HG02885 (cell line): ENCODE data around the gene CDKAL1.
"Not testable (repeated sequence)": the region's sequence is repeated elsewhere in the genome, so short reads cannot be mapped to it uniquely, and the experiment has no call there.

Source experiments
- ATAC-seq: cut with Tn5 transposase; IDR thresholded peaks from one replicate; pipeline ENCODE4 v1.9.1; 2021; ENCODE audit warnings: mild to moderate bottlenecking; ENCODE audit not compliant: unreplicated experiment, poor library complexity

The CDKAL1 gene

GRCh38 chr6:20892365-20892764, 358.1 kb downstream of the CDKAL1 start:
- ATAC-seq: no peak

- ATAC-seq: no peak
Observed at GRCh38 chr6:20893412-20893811, 359.2 kb downstream of the CDKAL1 start.

DNA sequence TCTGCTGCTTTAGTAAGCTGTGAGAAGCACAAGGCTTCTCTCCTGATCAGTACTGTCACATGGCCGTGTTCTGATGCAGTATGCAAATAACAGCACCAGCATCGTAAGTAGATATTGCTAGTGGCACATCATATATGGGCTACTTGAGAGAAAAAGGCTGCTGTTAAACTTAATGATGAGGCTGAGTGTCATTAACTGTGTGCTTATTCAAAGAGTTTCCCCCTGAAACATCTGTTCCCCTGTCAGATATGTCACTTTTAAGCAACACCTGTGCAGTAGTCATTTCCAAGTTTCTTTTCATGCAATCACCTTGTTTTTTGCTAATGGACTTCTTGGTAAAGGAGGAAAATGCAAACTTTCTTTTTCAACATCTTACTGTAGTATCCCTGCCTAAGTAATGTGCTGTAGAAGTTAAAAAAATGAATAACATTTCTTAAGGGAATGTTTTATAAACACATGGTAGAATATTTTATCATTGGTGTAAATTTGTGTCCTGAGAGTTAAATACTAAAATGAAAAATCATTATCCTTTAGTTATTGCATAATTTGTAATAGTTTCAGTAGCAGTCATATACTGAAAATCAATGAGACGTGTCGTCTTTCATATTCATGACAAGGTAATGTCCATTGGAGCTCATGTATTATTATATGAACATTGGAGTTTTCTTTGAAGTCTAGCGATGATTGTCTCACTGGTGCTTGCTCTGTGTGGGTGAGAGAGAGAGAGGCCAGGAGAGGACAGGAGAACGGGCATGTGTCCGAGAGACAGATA, 366.3 kb downstream of the CDKAL1 start:
- ATAC-seq: peak; percentile 92

DNA sequence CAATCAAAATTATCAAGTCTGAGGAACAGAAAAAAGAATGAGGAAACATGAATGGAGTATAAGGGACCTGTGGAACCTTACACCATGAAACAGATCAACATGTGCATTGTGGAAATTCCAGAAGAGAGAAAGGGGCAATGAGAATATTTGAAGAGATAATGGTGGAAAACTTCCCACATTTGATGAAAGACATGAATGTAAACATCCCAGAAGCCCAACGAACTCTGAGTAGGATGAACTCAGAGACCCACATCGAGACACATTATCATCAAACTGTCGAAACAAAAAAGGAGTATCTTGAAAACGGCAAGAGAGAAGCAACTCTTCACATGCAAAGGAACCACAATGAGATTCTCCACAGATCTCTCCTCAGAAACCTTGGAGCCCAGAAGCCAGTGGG, 371.1 kb downstream of the CDKAL1 start:
- ATAC-seq: no peak

DNA sequence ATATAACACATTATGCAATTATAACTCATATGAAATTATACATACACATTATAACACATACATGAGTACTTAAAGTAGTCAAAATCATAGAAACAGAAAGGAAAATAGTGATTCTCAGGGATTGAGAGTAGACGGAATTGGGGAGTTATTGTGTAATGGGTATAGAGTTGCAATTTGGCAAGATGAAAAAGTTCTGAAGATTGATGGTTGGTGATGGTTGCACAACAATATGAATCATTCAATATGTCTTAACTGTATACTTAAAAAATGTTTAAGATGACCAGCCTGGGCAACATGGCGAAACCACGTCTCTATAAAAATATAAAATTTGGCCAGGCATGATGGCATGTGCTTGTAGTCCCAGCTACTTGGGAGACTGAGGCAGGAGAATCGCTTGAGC, 372.7 kb downstream of the CDKAL1 start:
- no peak for ATAC-seq

GRCh38 chr6:20907486-20908071, 373.3 kb downstream of the CDKAL1 start:
- no peak for ATAC-seq

GRCh38 chr6:20909621-20910020, 375.4 kb downstream of the CDKAL1 start:
- ATAC-seq: no peak

DNA sequence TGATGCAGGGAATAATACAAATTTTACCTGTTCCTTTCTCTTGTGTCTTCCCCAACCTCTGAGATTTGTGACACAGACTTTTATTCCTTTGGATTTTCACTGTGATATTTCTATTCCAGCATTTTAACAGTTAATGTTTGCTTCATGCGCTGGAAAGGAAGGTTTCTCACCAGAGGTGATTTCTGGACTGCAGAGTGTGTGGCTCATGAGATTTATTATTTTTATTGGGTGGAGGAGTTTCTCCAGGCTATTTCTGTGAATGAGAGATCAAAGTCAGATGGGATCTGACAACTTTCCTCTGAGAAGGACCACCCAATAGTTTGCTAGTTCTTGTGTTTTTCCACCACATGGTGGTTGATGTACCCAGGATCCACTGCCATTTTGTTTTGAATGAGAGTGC, 377.5 kb downstream of the CDKAL1 start:
- no peak for ATAC-seq

GRCh38 chr6:20915156-20915555, 380.9 kb downstream of the CDKAL1 start:
- no peak for ATAC-seq

- ATAC-seq: no peak
Observed at GRCh38 chr6:20915626-20916025, 381.4 kb downstream of the CDKAL1 start.

- ATAC-seq: no peak
Observed at GRCh38 chr6:20916086-20916485, 381.8 kb downstream of the CDKAL1 start.

DNA sequence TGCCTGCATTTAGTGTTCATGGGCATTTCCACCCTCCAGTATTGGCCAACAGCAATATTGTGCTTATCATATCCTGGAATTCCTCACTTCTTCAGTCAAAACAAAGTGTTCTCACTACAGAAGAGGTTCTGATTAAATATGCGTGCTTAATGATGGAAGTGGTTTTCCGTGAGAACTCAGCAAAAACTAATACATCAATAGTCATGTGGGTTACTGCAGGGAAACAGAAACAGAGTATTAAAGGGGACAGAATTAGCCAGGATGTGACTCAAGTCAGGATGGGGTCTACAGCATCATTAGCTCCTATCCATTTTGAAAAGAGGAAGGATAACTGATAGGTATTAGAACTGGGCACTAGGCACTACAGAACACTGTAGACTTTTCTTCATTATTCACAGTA, 384.6 kb downstream of the CDKAL1 start:
- peak; percentile 52 for ATAC-seq

- ATAC-seq: peak; percentile 86
Observed at GRCh38 chr6:20919677-20920385, 385.6 kb downstream of the CDKAL1 start.

- no peak for ATAC-seq
Observed at GRCh38 chr6:20921578-20921977, 387.3 kb downstream of the CDKAL1 start.

DNA sequence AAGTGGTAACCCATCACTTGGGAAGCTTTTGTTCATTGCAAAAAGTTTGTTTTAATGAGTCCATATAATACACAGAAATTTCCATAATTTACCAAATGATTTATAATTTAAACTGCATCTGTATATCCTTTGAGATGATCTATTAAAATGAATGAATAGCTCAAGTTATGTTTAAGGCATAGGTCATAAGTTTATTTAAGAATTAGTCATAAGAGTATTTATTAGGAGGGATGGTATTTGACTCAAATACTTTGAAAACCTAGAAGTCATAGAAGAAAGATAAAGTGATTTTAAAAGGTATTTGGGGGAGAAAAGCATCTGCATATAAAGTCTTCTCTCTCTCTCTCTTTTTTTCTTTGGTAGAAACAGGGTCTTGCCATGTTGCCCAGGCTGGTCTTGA, 388.5 kb downstream of the CDKAL1 start:
- no peak for ATAC-seq

- not testable (repeated sequence) for ATAC-seq
Observed at GRCh38 chr6:20924094-20924493, 389.8 kb downstream of the CDKAL1 start.

DNA sequence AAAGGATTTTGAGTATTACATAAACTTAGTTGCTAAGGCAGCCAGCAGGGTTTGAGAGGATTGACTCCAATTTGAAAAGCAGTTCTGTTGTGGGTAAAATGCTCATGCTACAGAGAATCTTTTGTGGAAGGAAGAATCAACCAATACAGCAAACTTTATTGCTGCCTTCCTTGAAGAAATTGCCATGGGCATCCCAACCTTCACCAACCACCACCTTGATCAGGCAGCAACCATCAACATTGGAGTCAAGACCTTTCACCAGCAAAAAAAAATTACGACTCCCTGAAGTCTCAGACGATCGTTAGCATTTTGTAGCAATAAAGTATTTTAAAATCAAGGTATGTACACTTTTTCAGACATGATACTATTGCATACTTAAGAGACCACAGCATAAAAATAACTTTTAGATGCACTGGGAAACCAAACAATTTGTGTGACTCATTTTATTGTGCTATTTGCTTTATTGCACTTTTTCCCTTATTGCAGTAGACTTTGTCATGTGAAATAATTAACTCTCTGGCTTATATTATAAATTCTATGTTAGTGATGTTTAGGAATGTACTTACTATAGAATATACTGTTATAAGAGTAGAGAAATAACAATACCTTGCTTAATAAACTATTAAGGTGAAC, 390.8 kb downstream of the CDKAL1 start:
- no peak for ATAC-seq

DNA sequence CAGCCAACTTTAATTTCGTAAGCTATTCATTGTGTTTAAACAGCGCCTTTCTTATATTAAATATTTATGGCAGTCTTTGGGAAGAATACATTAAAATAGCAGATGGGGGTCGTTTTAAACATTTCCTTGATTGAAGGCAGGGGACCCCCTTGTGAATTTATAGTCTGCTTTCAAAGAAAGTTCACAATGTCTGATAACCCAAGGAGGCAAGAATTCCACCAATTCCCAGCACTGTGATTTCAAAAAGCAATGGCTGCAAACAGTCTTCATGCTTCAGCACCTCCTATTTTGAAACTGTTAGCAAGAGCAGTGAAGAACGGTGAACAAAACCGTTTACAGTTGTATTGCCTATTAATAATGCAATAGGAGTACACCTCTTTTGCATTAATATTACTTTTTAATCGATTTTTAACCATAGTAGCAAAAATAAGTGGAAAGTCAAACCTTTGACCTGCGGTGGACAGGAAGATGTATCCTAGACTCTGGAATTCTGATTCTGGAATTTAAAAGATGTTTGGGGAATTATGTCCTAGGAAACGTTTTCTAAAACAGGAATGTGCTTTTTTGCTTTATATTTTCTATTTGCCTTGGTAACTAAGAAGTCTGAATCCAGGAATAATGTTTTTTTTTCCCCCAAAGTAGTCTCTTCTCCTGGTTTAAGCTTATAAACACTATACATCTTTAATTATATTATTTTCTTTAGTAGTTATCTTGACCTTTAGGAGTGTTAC, 393.0 kb downstream of the CDKAL1 start:
- no peak for ATAC-seq

GRCh38 chr6:20929283-20929682, 395.0 kb downstream of the CDKAL1 start:
- no peak for ATAC-seq

DNA sequence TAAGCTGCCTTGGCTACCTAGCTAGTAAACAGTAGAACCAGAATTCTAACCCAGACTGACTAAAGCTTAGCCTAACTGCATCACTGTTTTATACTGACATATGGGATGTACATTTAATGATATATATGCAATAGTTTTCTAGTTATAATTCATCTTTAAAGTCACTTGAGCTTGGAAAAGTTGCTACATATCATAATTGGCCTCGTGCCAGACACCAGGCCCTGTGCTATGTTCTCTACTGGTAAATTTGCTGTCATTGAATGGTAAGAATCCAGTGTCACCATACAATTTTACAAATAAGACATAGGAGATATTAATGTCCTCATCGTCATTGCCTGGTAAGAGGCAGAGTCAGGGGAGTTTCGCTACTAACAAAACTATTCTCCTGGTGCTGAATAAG, 396.8 kb downstream of the CDKAL1 start:
- no peak for ATAC-seq
